GM23338 (cell line): ENCODE results near the gene SAFB2. TPM values are rescaled to one million over a fixed set of nuclear protein-coding genes. Genes with fewer than 3 reads are reported as not detected.

ENCODE experiments used
- ATAC-seq: fragments of 200-7000 bp; cut with Tn5 transposase; 3 replicates; pipeline ENCODE4 v1.9.1; 2020
- DNase-seq: peaks from one replicate; pipeline ENCODE4 v3.0.0-alpha.2; 2015; ENCODE audit warnings: low spot score
- H2AFZ ChIP-seq: fragments of 200-600 bp; sonication (generic); 2 replicates; pipeline ENCODE4 v1.8.0; 2016; ENCODE audit warnings: antibody characterized with exemption, mild to moderate bottlenecking, moderate library complexity
- H3F3A ChIP-seq: fragments of 200-600 bp; sonication (generic); replicated peaks from 2 replicates; pipeline ENCODE4 v1.8.0; 2017; ENCODE audit warnings: antibody characterized with exemption, mixed run types, low read depth
- H3K27ac ChIP-seq: fragments of 200-600 bp; sonication (generic); 2 replicates; pipeline ENCODE4 v1.6.1; 2016; ENCODE audit warnings: low read depth
- H3K27me3 ChIP-seq: fragments of 200-600 bp; sonication (generic); 2 replicates; pipeline ENCODE4 v1.8.0; 2016; ENCODE audit warnings: mild to moderate bottlenecking, mixed run types, moderate library complexity; ENCODE audit not compliant: insufficient read depth
- H3K36me3 ChIP-seq: fragments of 200-600 bp; sonication (generic); 2 replicates; pipeline ENCODE4 v1.8.0; 2016; ENCODE audit warnings: mild to moderate bottlenecking; ENCODE audit not compliant: insufficient read depth
- H3K4me1 ChIP-seq: fragments of 200-600 bp; sonication (generic); 2 replicates; pipeline ENCODE4 v1.8.0; 2016; ENCODE audit warnings: mild to moderate bottlenecking, moderate library complexity; ENCODE audit not compliant: insufficient read depth
- H3K4me2 ChIP-seq: fragments of 200-600 bp; sonication (generic); 2 replicates; pipeline ENCODE4 v1.7.1; 2017; ENCODE audit warnings: mixed run types
- H3K4me3 ChIP-seq: fragments of 200-600 bp; sonication (generic); 2 replicates; pipeline ENCODE4 v1.6.1; 2016; ENCODE audit warnings: mixed run types
- H3K79me2 ChIP-seq: fragments of 200-600 bp; sonication (generic); replicated peaks from 2 replicates; pipeline ENCODE4 v1.8.0; 2017; ENCODE audit warnings: mild to moderate bottlenecking; ENCODE audit not compliant: insufficient read depth
- H3K9me2 ChIP-seq: fragments of 200-600 bp; sonication (generic); 2 replicates; pipeline ENCODE4 v1.8.0; 2017; ENCODE audit not compliant: insufficient read depth
- H4K20me1 ChIP-seq: fragments of 200-600 bp; sonication (generic); replicated peaks from 2 replicates; pipeline ENCODE4 v1.8.0; 2017; ENCODE audit warnings: mild to moderate bottlenecking; ENCODE audit not compliant: insufficient read depth
- H3K27ac Mint-ChIP-seq: 2 replicates; pipeline ENCODE4 v1.8.0; 2020; ENCODE audit warnings: inconsistent platforms, mild to moderate bottlenecking, moderate library complexity, mixed read lengths
- H3K27me3 Mint-ChIP-seq: 3 replicates; pipeline ENCODE4 v1.8.0; 2022; ENCODE audit warnings: low read depth, mild to moderate bottlenecking, moderate library complexity, mixed read lengths, inconsistent platforms; ENCODE audit not compliant: insufficient read depth, poor library complexity
- H3K36me3 Mint-ChIP-seq: 3 replicates; pipeline ENCODE4 v1.8.0; 2021; ENCODE audit warnings: low read depth, mild to moderate bottlenecking, inconsistent platforms, moderate library complexity, mixed read lengths
- H3K4me1 Mint-ChIP-seq: 3 replicates; pipeline ENCODE4 v1.8.0; 2020; ENCODE audit warnings: mild to moderate bottlenecking, inconsistent platforms, mixed read lengths
- H3K4me3 Mint-ChIP-seq: 3 replicates; pipeline ENCODE4 v1.8.0; 2021; ENCODE audit warnings: moderate library complexity, mild to moderate bottlenecking, inconsistent platforms, mixed read lengths
- H3K9me3 Mint-ChIP-seq: 3 replicates; pipeline ENCODE4 v1.8.0; 2020; ENCODE audit warnings: moderate library complexity, mild to moderate bottlenecking, inconsistent platforms, mixed read lengths
- CREB1 ChIP-seq: fragments of 250-450 bp; sonication (Bioruptor Pico); IDR thresholded peaks from 2 replicates; pipeline ENCODE4 v1.5.0; 2020; ENCODE audit warnings: low read depth, mild to moderate bottlenecking, moderate library complexity
- EZH2phosphoT487 ChIP-seq: fragments of 200-600 bp; sonication (generic); IDR thresholded peaks from one replicate; pipeline ENCODE4 v1.8.1; 2018; ENCODE audit warnings: antibody characterized with exemption; ENCODE audit not compliant: unreplicated experiment
- POLR2AphosphoS5 ChIP-seq: IDR thresholded peaks from 2 replicates; pipeline ENCODE4 v1.6.1; 2016; ENCODE audit warnings: antibody characterized with exemption, low read depth
- STAT1 ChIP-seq: IDR thresholded peaks from one replicate; pipeline ENCODE4 v1.6.1; 2016; ENCODE audit warnings: antibody characterized with exemption; ENCODE audit not compliant: unreplicated experiment
- polyA plus RNA-seq: library from polyadenylated mRNA; unstranded; fragments of >200 nt; fragmentation: Nextera tagmentation; extraction: Ambion mirVana; gene quantifications from 2 replicates; pipeline ENCODE4 v1.2.1, GENCODE V29; 2016
- total RNA-seq: library from RNA; depleted of rRNA; stranded (reverse); fragments of >200 nt; shearing (Covaris generic); gene quantifications from 2 replicates; pipeline ENCODE4 v1.2.3, GENCODE V29; 2014
- TF ChIP-seq, protein P1 (sequence below), 2 experiments: fragments of 200-600 bp in 1 of 2; sonication (generic) in 1 of 2; conservative IDR thresholded peaks; 2 replicates each; pipeline versions ENCODE4 v1.5.1 to v1.6.1; 2016 to 2017; ENCODE audit warnings: antibody characterized with exemption in 2 of 2, low read depth in 2 of 2, mild to moderate bottlenecking in 2 of 2, moderate library complexity in 1 of 2
- TF ChIP-seq, protein P2 (sequence below): IDR thresholded peaks from 2 replicates; pipeline ENCODE4 v1.6.1; 2016; ENCODE audit warnings: antibody characterized with exemption
- TF ChIP-seq, protein P3 (sequence below): IDR thresholded peaks from one replicate; pipeline ENCODE4 v1.6.1; 2018; ENCODE audit warnings: antibody characterized with exemption; ENCODE audit not compliant: unreplicated experiment

SAFB2 gene
- total and polyA plus RNA-seq, 2 experiments from 2014 or later, result 37.7 to 102 TPM

- Histone ChIP-seq H3K9me2 (no peaks in the 10 kb centered on the region), H3K79me2 (no peaks in the 10 kb centered on the region; the same call in 1 of the 2 replicates), H3K4me1 (peaks cover 9% of the 10 kb centered on the region; the same call in 1 of the 2 replicates), H3K27me3 (no peaks in the 10 kb centered on the region), H2AFZ (no peak overlapping the region), H4K20me1 (peaks cover 10% of the 10 kb centered on the region; the same call in 1 of the 2 replicates), H3K36me3 (peaks cover 19% of the 10 kb centered on the region), H3K4me2 (no peak overlapping the region), H3F3A (peaks cover 7% of the 10 kb centered on the region), H3K4me3 (no peak overlapping the region), H3K27ac (no peak overlapping the region)
- Mint-ChIP-seq H3K27ac (no peak overlapping the region), H3K27me3 (peaks cover 12% of the 10 kb centered on the region), H3K4me1 (peaks cover 31% of the 10 kb centered on the region), H3K36me3 (peaks cover 70% of the 10 kb centered on the region), H3K9me3 (no peaks in the 10 kb centered on the region; the same call in 2 of the 3 replicates), H3K4me3 (no peak overlapping the region)
- no peak for DNase-seq
- ATAC-seq, result no peak
- no peak for TF ChIP-seq STAT1
Measured at GRCh38 chr19:5590151-5590864, 32.3 kb downstream of the SAFB2 start.

- Mint-ChIP-seq H3K9me3 (no peaks in the 10 kb centered on the region; the same call in 2 of the 3 replicates), H3K27ac (peak overlapping the region; percentile 53), H3K27me3 (peaks cover 9% of the 10 kb centered on the region), H3K4me3 (no peak overlapping the region), H3K36me3 (peaks cover 61% of the 10 kb centered on the region), H3K4me1 (peaks cover 39% of the 10 kb centered on the region)
- Histone ChIP-seq H2AFZ (no peak overlapping the region), H4K20me1 (peaks cover 4% of the 10 kb centered on the region), H3K9me2 (no peaks in the 10 kb centered on the region), H3F3A (peaks cover 10% of the 10 kb centered on the region), H3K4me2 (no peak overlapping the region), H3K36me3 (peaks cover 17% of the 10 kb centered on the region), H3K27me3 (no peaks in the 10 kb centered on the region), H3K4me1 (peaks cover 14% of the 10 kb centered on the region; the same call in 1 of the 2 replicates), H3K79me2 (no peaks in the 10 kb centered on the region; the same call in 1 of the 2 replicates), H3K4me3 (no peak overlapping the region), H3K27ac (no peak overlapping the region)
- TF ChIP-seq, protein P1, sequence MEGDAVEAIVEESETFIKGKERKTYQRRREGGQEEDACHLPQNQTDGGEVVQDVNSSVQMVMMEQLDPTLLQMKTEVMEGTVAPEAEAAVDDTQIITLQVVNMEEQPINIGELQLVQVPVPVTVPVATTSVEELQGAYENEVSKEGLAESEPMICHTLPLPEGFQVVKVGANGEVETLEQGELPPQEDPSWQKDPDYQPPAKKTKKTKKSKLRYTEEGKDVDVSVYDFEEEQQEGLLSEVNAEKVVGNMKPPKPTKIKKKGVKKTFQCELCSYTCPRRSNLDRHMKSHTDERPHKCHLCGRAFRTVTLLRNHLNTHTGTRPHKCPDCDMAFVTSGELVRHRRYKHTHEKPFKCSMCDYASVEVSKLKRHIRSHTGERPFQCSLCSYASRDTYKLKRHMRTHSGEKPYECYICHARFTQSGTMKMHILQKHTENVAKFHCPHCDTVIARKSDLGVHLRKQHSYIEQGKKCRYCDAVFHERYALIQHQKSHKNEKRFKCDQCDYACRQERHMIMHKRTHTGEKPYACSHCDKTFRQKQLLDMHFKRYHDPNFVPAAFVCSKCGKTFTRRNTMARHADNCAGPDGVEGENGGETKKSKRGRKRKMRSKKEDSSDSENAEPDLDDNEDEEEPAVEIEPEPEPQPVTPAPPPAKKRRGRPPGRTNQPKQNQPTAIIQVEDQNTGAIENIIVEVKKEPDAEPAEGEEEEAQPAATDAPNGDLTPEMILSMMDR (conservative IDR thresholded peaks at IDR 0.05; ENCODE audit: low read depth in 2 of 2), result no peak
- no peak for TF ChIP-seq POLR2AphosphoS5
- ATAC-seq (no peak), DNase-seq (no peak)
Measured at GRCh38 chr19:5588906-5589676, 33.5 kb downstream of the SAFB2 start.

GRCh38 chr19:5588441-5588840, 34.1 kb downstream of the SAFB2 start:
- Mint-ChIP-seq H3K27ac (peak overlapping the region; percentile 49; the same call in 1 of the 2 replicates), H3K9me3 (no peaks in the 10 kb centered on the region; the same call in 2 of the 3 replicates), H3K4me1 (peaks cover 39% of the 10 kb centered on the region), H3K36me3 (peaks cover 58% of the 10 kb centered on the region), H3K27me3 (peaks cover 9% of the 10 kb centered on the region), H3K4me3 (no peak overlapping the region; the same call in 2 of the 3 replicates)
- Histone ChIP-seq H3K4me1 (peaks cover 14% of the 10 kb centered on the region; the same call in 1 of the 2 replicates), H3K9me2 (no peaks in the 10 kb centered on the region), H3K36me3 (peaks cover 17% of the 10 kb centered on the region), H3K27me3 (no peaks in the 10 kb centered on the region), H3K79me2 (no peaks in the 10 kb centered on the region; the same call in 1 of the 2 replicates), H2AFZ (no peak overlapping the region), H4K20me1 (peaks cover 3% of the 10 kb centered on the region; the same call in 1 of the 2 replicates), H3F3A (peaks cover 10% of the 10 kb centered on the region), H3K4me2 (no peak overlapping the region), H3K4me3 (no peak overlapping the region), H3K27ac (no peak overlapping the region)
- no peak for ATAC-seq
- no peak for DNase-seq
- TF ChIP-seq, protein P2, sequence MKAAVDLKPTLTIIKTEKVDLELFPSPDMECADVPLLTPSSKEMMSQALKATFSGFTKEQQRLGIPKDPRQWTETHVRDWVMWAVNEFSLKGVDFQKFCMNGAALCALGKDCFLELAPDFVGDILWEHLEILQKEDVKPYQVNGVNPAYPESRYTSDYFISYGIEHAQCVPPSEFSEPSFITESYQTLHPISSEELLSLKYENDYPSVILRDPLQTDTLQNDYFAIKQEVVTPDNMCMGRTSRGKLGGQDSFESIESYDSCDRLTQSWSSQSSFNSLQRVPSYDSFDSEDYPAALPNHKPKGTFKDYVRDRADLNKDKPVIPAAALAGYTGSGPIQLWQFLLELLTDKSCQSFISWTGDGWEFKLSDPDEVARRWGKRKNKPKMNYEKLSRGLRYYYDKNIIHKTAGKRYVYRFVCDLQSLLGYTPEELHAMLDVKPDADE, result no peak
- TF ChIP-seq POLR2AphosphoS5, result no peak
- TF ChIP-seq, protein P3, sequence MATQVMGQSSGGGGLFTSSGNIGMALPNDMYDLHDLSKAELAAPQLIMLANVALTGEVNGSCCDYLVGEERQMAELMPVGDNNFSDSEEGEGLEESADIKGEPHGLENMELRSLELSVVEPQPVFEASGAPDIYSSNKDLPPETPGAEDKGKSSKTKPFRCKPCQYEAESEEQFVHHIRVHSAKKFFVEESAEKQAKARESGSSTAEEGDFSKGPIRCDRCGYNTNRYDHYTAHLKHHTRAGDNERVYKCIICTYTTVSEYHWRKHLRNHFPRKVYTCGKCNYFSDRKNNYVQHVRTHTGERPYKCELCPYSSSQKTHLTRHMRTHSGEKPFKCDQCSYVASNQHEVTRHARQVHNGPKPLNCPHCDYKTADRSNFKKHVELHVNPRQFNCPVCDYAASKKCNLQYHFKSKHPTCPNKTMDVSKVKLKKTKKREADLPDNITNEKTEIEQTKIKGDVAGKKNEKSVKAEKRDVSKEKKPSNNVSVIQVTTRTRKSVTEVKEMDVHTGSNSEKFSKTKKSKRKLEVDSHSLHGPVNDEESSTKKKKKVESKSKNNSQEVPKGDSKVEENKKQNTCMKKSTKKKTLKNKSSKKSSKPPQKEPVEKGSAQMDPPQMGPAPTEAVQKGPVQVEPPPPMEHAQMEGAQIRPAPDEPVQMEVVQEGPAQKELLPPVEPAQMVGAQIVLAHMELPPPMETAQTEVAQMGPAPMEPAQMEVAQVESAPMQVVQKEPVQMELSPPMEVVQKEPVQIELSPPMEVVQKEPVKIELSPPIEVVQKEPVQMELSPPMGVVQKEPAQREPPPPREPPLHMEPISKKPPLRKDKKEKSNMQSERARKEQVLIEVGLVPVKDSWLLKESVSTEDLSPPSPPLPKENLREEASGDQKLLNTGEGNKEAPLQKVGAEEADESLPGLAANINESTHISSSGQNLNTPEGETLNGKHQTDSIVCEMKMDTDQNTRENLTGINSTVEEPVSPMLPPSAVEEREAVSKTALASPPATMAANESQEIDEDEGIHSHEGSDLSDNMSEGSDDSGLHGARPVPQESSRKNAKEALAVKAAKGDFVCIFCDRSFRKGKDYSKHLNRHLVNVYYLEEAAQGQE, result no peak
- TF ChIP-seq CREB1 (CRISPR knock-in tag), result no peak
- TF ChIP-seq EZH2phosphoT487, result no peak
